Upper lobe of left lung (tissue), 6 donors: Measurements from ENCODE around the gene KRTAP10-11. TPM values are rescaled to one million over a fixed set of nuclear protein-coding genes. Genes with fewer than 3 reads are reported as not detected.

Experiments
- ATAC-seq, 2 donors: fragments of 200-7000 bp; cut with Tn5 transposase; one replicate each; pipeline ENCODE4 v1.9.1; 2022; ENCODE audit warnings: mild to moderate bottlenecking in 2 of 2, moderate library complexity in 2 of 2; ENCODE audit not compliant: low FRiP score in 2 of 2
- DNase-seq, 2 donors: peaks; one replicate each; pipeline ENCODE4 v3.0.0-alpha.2; 2019 to 2020
- H3K27ac ChIP-seq, 4 donors: fragments of 200-600 bp; sonication (generic); one replicate each; pipeline ENCODE4 v1.5.1; 2016 to 2019
- H3K27me3 ChIP-seq, 4 donors: fragments of 200-600 bp; sonication (generic); one replicate each; pipeline ENCODE4 v1.5.1; 2017 to 2019
- H3K36me3 ChIP-seq, 4 donors: fragments of 200-600 bp; sonication (generic); one replicate each; pipeline ENCODE4 v1.5.1; 2016 to 2019
- H3K4me1 ChIP-seq, 4 donors: fragments of 200-600 bp; sonication (generic); one replicate each; pipeline ENCODE4 v1.5.1; 2018 to 2019
- H3K4me3 ChIP-seq, 4 donors: fragments of 200-600 bp; sonication (generic); one replicate each; pipeline ENCODE4 v1.5.1; 2017 to 2019; ENCODE audit warnings: mild to moderate bottlenecking in 2 of 4, moderate library complexity in 1 of 4
- H3K9me3 ChIP-seq, 4 donors: fragments of 200-600 bp; sonication (generic); one replicate each; pipeline ENCODE4 v1.5.1; 2018 to 2019
- EP300 ChIP-seq, 4 donors: sonication (generic); formaldehyde crosslinking; IDR thresholded peaks; one replicate each; pipeline ENCODE4 v1.5.1; 2017; ENCODE audit warnings: antibody characterized with exemption in 4 of 4, control low read depth in 2 of 4
- POLR2A ChIP-seq, 4 donors: fragments of 450-650 bp; IDR thresholded peaks; one replicate each; pipeline ENCODE4 v1.5.1; 2016 to 2017; ENCODE audit warnings: antibody characterized with exemption in 4 of 4, mild to moderate bottlenecking in 2 of 4
- POLR2AphosphoS5 ChIP-seq, 2 donors: sonication (generic); formaldehyde crosslinking; IDR thresholded peaks; one replicate each; pipeline ENCODE4 v1.5.1; 2017; ENCODE audit warnings: antibody characterized with exemption in 2 of 2
- WGBS, 2 donors: methylation state at CpG; one replicate each; pipeline ENCODE4 v1.1.5; 2017 to 2018; 5-methylcytosine and 5-hydroxymethylcytosine counted together
- total RNA-seq, 6 donors: library from RNA; depleted of rRNA in 4 of 6; stranded (reverse); fragments of >200 nt in 4 of 6; gene quantifications; one replicate each; pipeline versions ENCODE4 v1.1.0 to v1.2.1, GENCODE V29; 2016 to 2021
- TF ChIP-seq, protein P1 (sequence below), 6 experiments: fragments of 450-650 bp in 4 of 6; fragments of 200-600 bp in 2 of 6; sonication (generic) in 2 of 6; IDR thresholded peaks; one replicate each; pipeline ENCODE4 v1.5.1; 2016 to 2019; ENCODE audit warnings: antibody characterized with exemption in 6 of 6
- donor health status: DM: no; HTN: no; CAD: no; lungs with moderate emphysema.
- donor health status: DM: no; HTN: yes; CAD: no; lungs with severe emphysema.

The KRTAP10-11 gene
- total RNA-seq, 6 donors from 2014 or later: not detected

DNA sequence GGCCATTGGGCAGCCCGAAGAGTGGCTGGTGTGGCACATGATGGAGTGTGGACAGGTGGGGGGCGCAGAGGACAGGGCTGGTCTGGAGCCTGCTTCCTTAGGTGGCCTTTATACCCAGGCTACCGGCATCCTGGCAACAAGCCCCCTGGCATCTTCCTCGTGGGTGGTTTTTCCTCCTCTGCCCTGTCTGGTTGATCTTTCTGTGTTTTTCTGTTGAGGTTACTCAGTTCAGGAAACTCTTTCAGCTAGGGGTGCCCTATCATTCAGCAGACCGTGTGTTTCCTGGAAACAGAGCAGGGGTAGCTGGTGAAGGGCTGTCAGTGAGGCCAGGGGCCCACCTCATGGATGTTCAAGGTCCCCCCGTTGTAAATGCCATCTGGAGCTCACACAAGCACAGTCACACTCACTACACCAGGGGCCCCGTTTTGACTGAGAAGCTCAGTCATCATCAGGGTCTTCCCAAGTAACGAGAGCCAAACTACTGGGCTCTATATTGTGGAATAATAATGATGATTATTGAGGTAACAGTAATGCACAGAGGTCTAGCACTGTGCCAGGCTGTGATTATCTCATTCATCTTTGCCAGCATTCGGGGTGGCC is 8.5 kb downstream of the KRTAP10-11 start, which contains the start of gene KRTAP12-4:
Gene KRTAP12-4 (minus strand): TSS at position 84 of the 600 bp plus-strand sequence. CDS start 45 bp downstream, at position 39.
- 67 to 71% methylated on average over 8 of the region's 9 CpGs for WGBS, 2 donors
- no peak for ATAC-seq

DNA sequence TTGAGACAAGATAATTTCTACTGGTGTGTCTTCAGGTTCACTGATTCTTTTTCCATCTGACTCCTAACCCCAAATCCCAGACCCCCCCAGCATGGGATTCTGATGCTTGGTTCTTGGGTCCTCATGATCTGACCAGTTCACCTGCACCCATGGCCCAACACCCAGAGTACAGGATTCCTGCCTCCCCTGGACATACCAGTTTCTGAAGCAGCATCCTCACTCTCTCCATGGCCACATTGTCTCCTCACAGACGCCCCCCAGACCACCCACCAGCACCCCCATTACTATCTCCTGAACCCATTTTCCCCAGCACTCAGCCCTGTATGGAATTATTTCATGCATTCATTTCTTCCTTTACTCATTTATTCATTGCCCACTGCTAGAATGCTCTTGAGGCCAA is 10.7 kb downstream of the KRTAP10-11 start:
- Histone ChIP-seq H3K36me3 (no peaks in the 10 kb centered on the region), H3K4me1 (no peaks in the 10 kb centered on the region), H3K9me3 (peaks cover 0 to 6% (median 0%) of the 10 kb centered on the region in 4 donors), H3K4me3 (no peak overlapping the region), H3K27me3 (peaks cover 0 to 5% (median 0%) of the 10 kb centered on the region in 4 donors), H3K27ac (peak overlapping the region in 3 of 4 donors; percentile 36 to 65 (median 40))
- 35 to 42% methylated on average over 1 of the region's 1 CpG for WGBS, 2 donors
- ATAC-seq (no peak), DNase-seq (no peak)
- TF ChIP-seq, protein P1, sequence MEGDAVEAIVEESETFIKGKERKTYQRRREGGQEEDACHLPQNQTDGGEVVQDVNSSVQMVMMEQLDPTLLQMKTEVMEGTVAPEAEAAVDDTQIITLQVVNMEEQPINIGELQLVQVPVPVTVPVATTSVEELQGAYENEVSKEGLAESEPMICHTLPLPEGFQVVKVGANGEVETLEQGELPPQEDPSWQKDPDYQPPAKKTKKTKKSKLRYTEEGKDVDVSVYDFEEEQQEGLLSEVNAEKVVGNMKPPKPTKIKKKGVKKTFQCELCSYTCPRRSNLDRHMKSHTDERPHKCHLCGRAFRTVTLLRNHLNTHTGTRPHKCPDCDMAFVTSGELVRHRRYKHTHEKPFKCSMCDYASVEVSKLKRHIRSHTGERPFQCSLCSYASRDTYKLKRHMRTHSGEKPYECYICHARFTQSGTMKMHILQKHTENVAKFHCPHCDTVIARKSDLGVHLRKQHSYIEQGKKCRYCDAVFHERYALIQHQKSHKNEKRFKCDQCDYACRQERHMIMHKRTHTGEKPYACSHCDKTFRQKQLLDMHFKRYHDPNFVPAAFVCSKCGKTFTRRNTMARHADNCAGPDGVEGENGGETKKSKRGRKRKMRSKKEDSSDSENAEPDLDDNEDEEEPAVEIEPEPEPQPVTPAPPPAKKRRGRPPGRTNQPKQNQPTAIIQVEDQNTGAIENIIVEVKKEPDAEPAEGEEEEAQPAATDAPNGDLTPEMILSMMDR (IDR thresholded peaks at IDR 0.05): no peak
- no peak for TF ChIP-seq POLR2A (IDR thresholded peaks at IDR 0.05)

More for the DNA sequence above, 8.5 kb downstream of the KRTAP10-11 start, which contains the start of gene KRTAP12-4:
- Histone ChIP-seq H3K27ac (no peak within 1 kb of the TSS), H3K4me3 (no peak within 1 kb of the TSS), H3K27me3 (peaks cover 0 to 5% (median 0%) of the 10 kb centered on the region in 4 donors), H3K9me3 (peaks cover 0 to 6% (median 0%) of the 10 kb centered on the region in 4 donors), H3K36me3 (no peaks in the 10 kb centered on the region), H3K4me1 (no peaks in the 10 kb centered on the region)
- no peak for DNase-seq
- TF ChIP-seq, protein P1 (IDR thresholded peaks at IDR 0.05): no peak
- no peak for TF ChIP-seq EP300 (IDR thresholded peaks at IDR 0.05)
- no peak for TF ChIP-seq POLR2A (IDR thresholded peaks at IDR 0.05)

DNA sequence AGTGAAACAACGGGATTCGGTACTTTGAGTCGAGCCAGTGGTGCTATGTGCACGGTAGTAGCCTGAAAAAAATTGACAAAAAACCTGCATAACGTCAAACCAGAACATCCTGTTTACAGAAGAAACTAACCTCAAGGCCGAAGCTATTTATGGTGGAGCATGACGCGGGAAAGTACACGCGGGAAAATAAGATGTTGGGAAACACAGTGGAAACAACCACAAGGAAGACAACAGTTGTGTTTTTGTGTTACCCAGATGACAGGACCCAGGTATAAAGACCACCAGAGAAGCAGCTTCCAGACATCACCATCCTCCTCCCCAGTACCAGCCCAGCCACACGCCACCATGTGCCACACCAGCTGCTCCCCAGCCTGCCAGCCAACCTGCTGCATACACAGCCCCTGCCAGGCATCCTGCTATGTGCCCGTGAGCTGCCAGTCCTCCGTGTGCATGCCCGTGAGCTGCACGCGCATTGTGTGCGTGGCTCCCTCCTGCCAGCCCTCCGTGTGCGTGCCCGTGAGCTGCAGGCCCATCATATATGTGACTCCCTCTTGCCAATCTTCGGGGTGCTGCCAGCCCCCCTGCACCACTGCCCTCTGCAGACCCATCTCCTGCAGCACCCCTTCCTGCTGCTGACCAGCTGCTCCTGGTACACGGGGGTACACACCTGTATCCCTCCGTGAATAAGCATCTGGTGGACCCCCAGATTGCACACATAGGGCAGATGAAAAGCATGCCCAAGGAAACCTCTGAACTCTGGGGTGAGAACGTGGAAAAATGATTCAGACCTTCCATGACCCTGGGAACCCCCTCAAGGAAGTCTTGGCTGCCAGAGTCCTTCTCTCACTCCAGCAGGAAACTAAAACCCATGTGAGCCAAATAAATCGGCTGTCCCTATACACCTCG is 11.7 kb downstream of the KRTAP10-11 start, which contains the start of gene KRTAP12-3:
Gene KRTAP12-3 (plus strand): TSS at position 298 of the 906 bp plus-strand sequence. CDS start 48 bp downstream, at position 346.
- Histone ChIP-seq H3K4me3 (no peak within 1 kb of the TSS), H3K9me3 (peaks cover 0 to 6% (median 0%) of the 10 kb centered on the region in 4 donors), H3K36me3 (no peaks in the 10 kb centered on the region), H3K27ac (peak within 1 kb of the TSS in 3 of 4 donors; percentile 40 to 65 (median 40)), H3K4me1 (no peaks in the 10 kb centered on the region), H3K27me3 (peaks cover 0 to 5% (median 0%) of the 10 kb centered on the region in 4 donors)
- peak in 1 of 2 donors; percentile 69 for DNase-seq
- WGBS, 2 donors: 61 to 63% methylated on average over 23 of the region's 26 CpGs
- ATAC-seq: peak; percentile 15 to 61
- TF ChIP-seq EP300 (IDR thresholded peaks at IDR 0.05) (peak in 1 of 4 donors; percentile 63), POLR2AphosphoS5 (IDR thresholded peaks at IDR 0.05) (no peak)

DNA sequence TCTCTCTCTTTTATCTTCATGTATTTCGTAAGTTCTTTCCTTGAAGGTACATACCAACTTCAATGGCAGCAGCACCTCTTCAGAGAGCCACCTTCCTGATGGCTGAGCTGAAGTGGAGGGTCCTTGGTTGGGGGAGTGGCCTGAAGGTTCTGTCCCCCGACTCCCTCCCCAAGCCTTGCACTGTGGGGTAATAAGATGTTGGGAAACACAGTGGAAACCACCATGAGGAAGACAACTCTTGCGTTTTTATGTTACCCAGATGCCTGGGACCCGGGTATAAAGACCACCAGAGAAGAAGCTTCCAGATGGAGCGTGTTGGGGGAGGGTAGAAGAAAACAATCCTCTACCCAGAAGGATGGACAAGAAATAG is 12.3 kb downstream of the KRTAP10-11 start:
- no peak overlapping the region for H3K4me3 ChIP-seq
- peaks cover 0 to 6% (median 0%) of the 10 kb centered on the region in 4 donors for H3K9me3 ChIP-seq
- H3K27me3 ChIP-seq: peaks cover 0 to 5% (median 0%) of the 10 kb centered on the region in 4 donors
- ATAC-seq (no peak), DNase-seq (no peak)
- 77 to 82% methylated on average over 5 of the region's 5 CpGs for WGBS, 2 donors
- TF ChIP-seq EP300 (IDR thresholded peaks at IDR 0.05): no peak
- no peak for TF ChIP-seq POLR2A (IDR thresholded peaks at IDR 0.05)
- TF ChIP-seq POLR2AphosphoS5 (IDR thresholded peaks at IDR 0.05): no peak
- TF ChIP-seq, protein P1 (IDR thresholded peaks at IDR 0.05): no peak
- H3K36me3 ChIP-seq: no peaks in the 10 kb centered on the region
- H3K27ac ChIP-seq: peak overlapping the region in 1 of 4 donors; percentile 27
- H3K4me1 ChIP-seq: no peaks in the 10 kb centered on the region
